GM12872 (cell line): ENCODE measurements around the gene RGS10.

Source experiments
- CTCF ChIP-seq: IDR thresholded peaks from 3 replicates; pipeline ENCODE4 v1.5.1; 2011; ENCODE audit warnings: low read depth, mild to moderate bottlenecking, low read length, moderate library complexity; ENCODE audit not compliant: insufficient read depth

The RGS10 gene

GRCh38 chr10:119461380-119461779, 81.1 kb downstream of the RGS10 start:
- TF ChIP-seq CTCF, result no peak

DNA sequence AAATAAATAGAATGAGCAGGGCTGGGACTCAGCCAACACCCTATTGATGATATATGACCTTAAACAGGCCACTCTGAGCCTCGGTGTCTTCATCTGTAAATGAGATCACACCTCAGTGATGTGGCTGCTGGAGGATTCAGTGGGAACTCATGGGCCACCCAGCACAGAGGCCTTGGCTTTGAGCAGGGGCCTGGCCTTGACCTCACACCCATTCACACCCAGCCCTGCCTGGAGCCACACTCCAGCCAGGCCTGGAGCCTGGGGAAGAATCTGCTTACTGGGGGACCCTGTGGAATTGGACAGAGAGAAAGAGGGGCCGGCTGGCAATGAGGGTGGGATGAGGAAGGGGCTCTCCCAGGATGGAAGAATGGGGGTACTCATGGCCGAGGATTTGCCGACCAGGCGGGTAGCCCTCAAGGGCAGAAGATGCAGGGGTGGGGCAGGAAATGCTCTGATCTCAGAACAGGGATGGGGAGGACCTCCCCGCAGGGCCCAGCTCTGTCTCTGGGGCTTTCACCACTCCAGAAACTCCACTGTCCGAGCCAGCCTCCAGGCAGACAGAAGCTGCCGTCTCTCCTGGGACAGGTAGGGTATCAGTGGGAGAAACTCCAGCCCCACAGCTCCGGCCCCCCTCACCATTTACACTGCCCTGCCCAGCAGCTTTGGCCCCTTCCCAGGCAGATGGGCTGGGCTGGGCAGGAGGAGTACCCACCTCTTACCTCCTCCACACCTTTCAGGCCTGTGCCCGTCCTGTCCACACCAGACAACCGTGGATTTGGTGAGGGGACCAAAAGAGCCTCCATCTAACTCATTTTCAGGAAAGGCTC, 81.9 kb downstream of the RGS10 start:
- no peak for TF ChIP-seq CTCF

GRCh38 chr10:119459681-119460340, 82.7 kb downstream of the RGS10 start:
- no peak for TF ChIP-seq CTCF

DNA sequence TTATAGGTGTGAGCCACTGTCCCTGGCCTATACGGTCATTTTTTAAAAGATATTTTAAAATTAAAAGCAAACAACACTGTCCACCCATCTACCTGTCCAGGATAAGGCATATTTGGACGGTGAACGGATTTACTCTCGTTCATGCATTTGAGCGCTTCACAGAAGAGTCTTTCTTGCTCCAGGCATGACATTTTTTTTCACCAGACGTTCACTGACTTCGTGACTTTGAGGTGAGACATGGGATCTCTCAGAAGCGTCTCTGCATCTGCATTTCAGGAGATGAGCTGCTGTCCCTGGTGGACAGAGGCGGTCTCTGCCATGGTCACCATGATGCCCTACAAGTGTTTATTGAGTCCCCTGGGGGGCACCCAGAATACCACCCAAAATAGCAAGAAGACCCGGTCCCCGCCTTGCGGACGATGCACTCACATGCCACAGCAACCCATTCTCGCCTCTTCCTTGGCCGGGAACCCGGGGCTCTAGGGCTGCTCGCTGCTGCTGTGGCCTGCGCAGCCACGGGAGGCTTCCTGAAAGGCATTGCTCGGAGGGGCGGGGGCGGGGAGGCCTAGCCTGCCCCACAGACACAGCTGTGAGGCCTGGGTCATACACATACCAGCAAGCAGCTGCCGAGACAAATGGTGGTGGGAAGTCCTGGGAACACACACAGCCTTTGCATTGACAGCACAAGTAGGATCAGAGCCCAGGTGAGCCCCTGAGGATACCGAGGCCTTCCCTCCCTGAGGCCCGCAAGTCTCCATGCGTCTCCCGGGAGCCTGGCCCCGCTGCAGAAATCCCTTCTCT, 84.4 kb downstream of the RGS10 start:
- TF ChIP-seq CTCF, result peak; percentile 7; the same call in 1 of the 3 replicates

- no peak for TF ChIP-seq CTCF
Measured at GRCh38 chr10:119456435-119456810, 86.1 kb downstream of the RGS10 start.

GRCh38 chr10:119455609-119456434, 86.7 kb downstream of the RGS10 start:
- no peak for TF ChIP-seq CTCF
